ENCODE data around the gene SCAPER. TPM values are rescaled to one million over a fixed set of nuclear protein-coding genes. Genes with fewer than 3 reads are reported as not detected.
A peak's percentile ranks its signal among the peaks of the same experiment; 100 is the strongest.

SCAPER gene
- polyA plus RNA-seq, 1 experiment, result 5.4 TPM

DNA sequence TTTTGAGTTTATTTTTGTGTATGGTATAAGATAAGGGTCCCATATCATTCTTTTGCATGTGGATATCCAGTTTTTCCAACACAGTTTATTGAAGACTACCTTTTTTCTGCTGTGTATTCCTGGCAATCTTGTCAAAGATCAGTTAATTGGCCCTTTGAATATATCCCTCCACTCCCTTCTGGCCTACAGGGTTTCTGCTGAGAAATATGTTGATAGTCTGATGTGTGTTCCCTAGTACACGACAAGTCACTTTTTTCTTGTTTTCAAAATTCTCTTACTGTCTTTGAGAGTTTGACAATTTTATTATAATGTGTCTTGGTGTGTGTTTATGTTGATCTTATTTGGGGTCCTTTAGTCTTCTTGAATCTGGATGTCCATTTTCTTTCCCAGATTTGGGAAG is 439.4 kb downstream of the SCAPER start:
- no peak for DNase-seq (ENCODE audit: low read depth, low spot score)
- ChIA-PET CTCF (no interaction called here), POLR2A (interaction anchor here (0.6 kb wide), 1 partner anchor 495 kb away, joined by 7 read pairs; no protein-coding TSS in a partner anchor)
- Histone ChIP-seq H3K4me3 (ENCODE audit: low read depth, low read length) (no peak overlapping the region), H3K27ac (ENCODE audit: low read depth, low read length) (no peak overlapping the region), H3K9me3 (ENCODE audit: control insufficient read depth, insufficient read depth, low read length) (no peaks in the 10 kb centered on the region), H3K27me3 (ENCODE audit: control insufficient read depth, insufficient read depth, low read length) (no peaks in the 10 kb centered on the region)
- TF ChIP-seq, protein P1, sequence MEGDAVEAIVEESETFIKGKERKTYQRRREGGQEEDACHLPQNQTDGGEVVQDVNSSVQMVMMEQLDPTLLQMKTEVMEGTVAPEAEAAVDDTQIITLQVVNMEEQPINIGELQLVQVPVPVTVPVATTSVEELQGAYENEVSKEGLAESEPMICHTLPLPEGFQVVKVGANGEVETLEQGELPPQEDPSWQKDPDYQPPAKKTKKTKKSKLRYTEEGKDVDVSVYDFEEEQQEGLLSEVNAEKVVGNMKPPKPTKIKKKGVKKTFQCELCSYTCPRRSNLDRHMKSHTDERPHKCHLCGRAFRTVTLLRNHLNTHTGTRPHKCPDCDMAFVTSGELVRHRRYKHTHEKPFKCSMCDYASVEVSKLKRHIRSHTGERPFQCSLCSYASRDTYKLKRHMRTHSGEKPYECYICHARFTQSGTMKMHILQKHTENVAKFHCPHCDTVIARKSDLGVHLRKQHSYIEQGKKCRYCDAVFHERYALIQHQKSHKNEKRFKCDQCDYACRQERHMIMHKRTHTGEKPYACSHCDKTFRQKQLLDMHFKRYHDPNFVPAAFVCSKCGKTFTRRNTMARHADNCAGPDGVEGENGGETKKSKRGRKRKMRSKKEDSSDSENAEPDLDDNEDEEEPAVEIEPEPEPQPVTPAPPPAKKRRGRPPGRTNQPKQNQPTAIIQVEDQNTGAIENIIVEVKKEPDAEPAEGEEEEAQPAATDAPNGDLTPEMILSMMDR (IDR thresholded peaks at IDR 0.05; ENCODE audit: low read depth, low read length), result no peak

DNA sequence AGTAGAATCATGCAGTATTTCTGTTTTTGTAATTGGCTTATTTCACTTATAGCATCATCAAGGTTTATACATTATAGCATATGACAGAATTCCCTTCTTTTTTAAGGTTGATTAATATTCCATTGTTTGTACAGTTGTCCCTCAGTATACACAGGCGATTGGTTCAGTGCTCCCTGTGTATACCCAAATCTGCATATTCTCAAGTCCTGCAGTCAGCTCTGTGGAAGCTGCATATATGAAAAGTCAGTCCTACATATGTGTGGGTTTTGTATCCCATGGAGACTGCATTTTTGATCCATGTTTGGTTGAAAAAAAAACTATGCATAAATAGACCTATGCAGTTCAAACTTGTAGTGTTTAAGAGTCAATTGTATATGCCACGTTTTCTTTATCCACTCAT is 440.9 kb downstream of the SCAPER start:
- Histone ChIP-seq H3K27ac (ENCODE audit: low read depth, low read length) (no peak overlapping the region), H3K9me3 (ENCODE audit: control insufficient read depth, insufficient read depth, low read length) (no peaks in the 10 kb centered on the region), H3K4me3 (ENCODE audit: low read depth, low read length) (no peak overlapping the region), H3K27me3 (ENCODE audit: control insufficient read depth, insufficient read depth, low read length) (no peaks in the 10 kb centered on the region)
- no peak for DNase-seq (ENCODE audit: low read depth, low spot score)
- TF ChIP-seq, protein P1 (IDR thresholded peaks at IDR 0.05; ENCODE audit: low read depth, low read length), result no peak
- CTCF ChIA-PET, result no interaction called here
- POLR2A ChIA-PET, result no interaction called here

DNA sequence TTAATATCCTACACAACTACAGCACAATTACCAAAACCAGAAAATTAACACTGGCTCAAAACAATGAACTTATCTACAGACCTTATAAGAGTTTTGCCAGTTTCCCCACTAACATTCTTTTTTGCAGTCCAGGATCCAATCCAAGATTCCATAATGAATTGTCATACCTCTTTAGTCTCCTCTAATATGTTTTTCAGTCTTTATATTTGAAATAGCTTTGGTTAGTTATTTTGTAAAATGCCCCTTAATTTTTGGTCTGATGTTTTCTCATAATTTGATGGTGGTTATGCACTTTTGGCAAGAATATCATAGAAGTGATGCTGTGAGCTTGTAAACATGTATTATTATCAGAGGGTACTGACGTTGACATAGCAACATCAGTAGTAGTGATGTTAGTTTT is 444.3 kb downstream of the SCAPER start:
- ChIA-PET POLR2A (no interaction called here), CTCF (interaction anchor here (0.6 kb wide), 1 partner anchor 13 kb away, joined by 3 read pairs; no protein-coding TSS in a partner anchor)
- Histone ChIP-seq H3K4me3 (ENCODE audit: low read depth, low read length) (no peak overlapping the region), H3K9me3 (ENCODE audit: control insufficient read depth, insufficient read depth, low read length) (no peaks in the 10 kb centered on the region), H3K27ac (ENCODE audit: low read depth, low read length) (no peak overlapping the region), H3K27me3 (ENCODE audit: control insufficient read depth, insufficient read depth, low read length) (no peaks in the 10 kb centered on the region)
- peak; percentile 2 for DNase-seq (ENCODE audit: low read depth, low spot score)
- TF ChIP-seq, protein P1 (IDR thresholded peaks at IDR 0.05; ENCODE audit: low read depth, low read length), result no peak

DNA sequence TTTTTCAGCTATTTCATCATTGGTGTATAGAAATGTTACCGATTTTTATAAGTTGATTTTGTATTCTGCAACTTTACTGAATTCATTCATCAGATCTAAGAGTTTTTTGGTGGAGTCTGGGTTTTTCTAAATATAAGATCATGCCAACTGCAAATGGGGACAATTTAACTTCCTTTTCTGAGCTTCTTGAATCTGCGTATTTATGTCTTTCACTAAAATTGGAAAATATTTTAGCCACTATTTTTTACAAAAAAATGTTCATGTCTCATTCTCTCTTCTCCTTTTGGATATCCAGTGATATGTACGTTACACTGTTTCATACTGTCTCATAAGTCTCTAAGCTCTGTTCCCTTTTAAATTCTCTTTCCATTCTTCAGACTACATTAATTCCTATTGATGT is 444.8 kb downstream of the SCAPER start:
- Histone ChIP-seq H3K9me3 (ENCODE audit: control insufficient read depth, insufficient read depth, low read length) (no peaks in the 10 kb centered on the region), H3K27ac (ENCODE audit: low read depth, low read length) (no peak overlapping the region), H3K4me3 (ENCODE audit: low read depth, low read length) (no peak overlapping the region), H3K27me3 (ENCODE audit: control insufficient read depth, insufficient read depth, low read length) (no peaks in the 10 kb centered on the region)
- POLR2A ChIA-PET, result no interaction called here
- TF ChIP-seq, protein P1 (IDR thresholded peaks at IDR 0.05; ENCODE audit: low read depth, low read length), result no peak
- DNase-seq (ENCODE audit: low read depth, low spot score), result no peak
- CTCF ChIA-PET, result no interaction called here

DNA sequence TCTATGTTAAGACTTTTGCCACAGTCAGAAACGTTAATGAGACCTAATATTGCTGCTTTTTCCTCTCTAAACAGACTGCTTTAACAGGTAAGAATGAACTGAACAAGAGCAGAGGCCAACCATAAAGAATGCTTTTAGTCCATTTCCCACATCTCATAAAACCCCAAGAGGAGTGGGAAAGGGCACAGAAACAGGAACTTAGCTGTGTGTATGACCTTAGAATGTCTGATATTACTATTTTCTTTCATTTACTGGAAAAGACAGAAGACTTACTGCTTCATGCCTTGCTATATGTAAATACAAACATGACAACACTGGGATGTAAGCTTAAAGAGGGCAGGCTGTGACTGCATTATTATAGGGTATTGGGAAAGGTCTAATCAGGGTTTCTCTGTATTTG is 453.6 kb downstream of the SCAPER start:
- ChIA-PET CTCF (interaction anchor here (0.6 kb wide), 1 partner anchor 11 kb away, joined by 3 read pairs; no protein-coding TSS in a partner anchor), POLR2A (interaction anchor here (0.7 kb wide), 1 partner anchor 78 kb away, joined by 3 read pairs; no protein-coding TSS in a partner anchor)
- TF ChIP-seq, protein P1 (IDR thresholded peaks at IDR 0.05; ENCODE audit: low read depth, low read length), result no peak
- Histone ChIP-seq H3K9me3 (ENCODE audit: control insufficient read depth, insufficient read depth, low read length) (no peaks in the 10 kb centered on the region), H3K27me3 (ENCODE audit: control insufficient read depth, insufficient read depth, low read length) (no peaks in the 10 kb centered on the region), H3K4me3 (ENCODE audit: low read depth, low read length) (no peak overlapping the region), H3K27ac (ENCODE audit: low read depth, low read length) (no peak overlapping the region)
- no peak for DNase-seq (ENCODE audit: low read depth, low spot score)
